Right atrium auricular region (tissue), 2 donors: ENCODE measurements around the gene CLCN5. TPM values are rescaled to one million over a fixed set of nuclear protein-coding genes. Genes with fewer than 3 reads are reported as not detected.

ENCODE experiments used
- DNase-seq: peaks from one replicate; pipeline ENCODE4 v3.0.0-alpha.2; 2019; ENCODE audit warnings: low spot score
- H3K27ac ChIP-seq, 2 donors: fragments of 200-600 bp; sonication (generic); 1 replicate in 1 of 2; 2 replicates in 1 of 2; pipeline ENCODE4 v1.5.1; 2016 to 2019
- H3K27me3 ChIP-seq, 2 donors: fragments of 200-600 bp; sonication (generic); one replicate each; pipeline versions ENCODE4 v1.5.1 to v1.6.0; 2017 to 2019
- H3K36me3 ChIP-seq: fragments of 200-600 bp; sonication (generic); one replicate; pipeline ENCODE4 v1.5.1; 2016
- H3K4me1 ChIP-seq, 2 donors: fragments of 200-600 bp; sonication (generic); one replicate each; pipeline versions ENCODE4 v1.5.1 to v1.6.0; 2017 to 2019
- H3K4me3 ChIP-seq, 2 donors: fragments of 200-600 bp; sonication (generic); 1 replicate in 1 of 2; 2 replicates in 1 of 2; pipeline ENCODE4 v1.5.1; 2017 to 2019; ENCODE audit warnings: mild to moderate bottlenecking in 1 of 2, moderate library complexity in 1 of 2
- H3K9me3 ChIP-seq, 2 donors: fragments of 200-600 bp; sonication (generic); one replicate each; pipeline ENCODE4 v1.5.1; 2019
- total RNA-seq, 2 donors: library from RNA; depleted of rRNA; stranded (reverse); fragments of >200 nt; gene quantifications; one replicate each; pipeline ENCODE4 v1.1.0, GENCODE V29; 2016
- TF ChIP-seq, protein P1 (sequence below), 2 donors: fragments of 200-600 bp; sonication (generic); IDR thresholded peaks; one replicate each; pipeline ENCODE4 v1.5.1; 2019; ENCODE audit warnings: antibody characterized with exemption in 2 of 2

The CLCN5 gene
- total RNA-seq, 2 donors from 2014 or later = 1.9 to 3.1 TPM

DNA sequence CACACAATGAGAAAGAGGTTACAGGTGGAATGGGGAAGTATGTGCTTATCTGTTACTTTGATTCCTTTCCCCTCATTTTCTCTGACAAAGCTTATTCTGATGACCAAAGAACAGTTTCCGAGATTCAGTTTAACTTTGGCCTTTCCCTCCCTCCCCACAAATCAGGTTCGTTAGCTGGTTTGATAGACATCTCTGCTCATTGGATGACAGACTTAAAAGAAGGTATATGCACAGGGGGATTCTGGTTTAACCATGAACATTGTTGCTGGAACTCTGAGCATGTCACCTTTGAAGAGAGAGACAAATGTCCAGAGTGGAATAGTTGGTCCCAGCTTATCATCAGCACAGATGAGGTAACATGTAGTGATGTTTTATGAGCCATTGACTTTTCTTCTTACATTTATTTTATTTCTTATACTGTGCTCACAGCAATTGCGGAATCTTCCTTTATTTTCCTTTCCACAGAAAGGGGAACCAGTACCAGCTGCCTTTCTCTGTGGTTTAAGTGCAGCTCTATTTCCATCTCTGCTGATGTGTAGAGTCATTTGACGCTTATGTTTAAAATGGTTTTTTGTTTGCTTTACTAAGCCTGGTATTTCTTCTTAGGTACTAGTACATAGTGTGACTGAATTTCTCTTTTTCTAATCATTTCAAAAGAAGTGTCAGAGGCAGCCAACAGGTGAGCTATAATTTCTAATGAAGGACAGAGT, 153.4 kb downstream of the CLCN5 start:
- no peaks in the 10 kb centered on the region for H3K4me1 ChIP-seq
- DNase-seq = no peak
- H3K36me3 ChIP-seq = no peaks in the 10 kb centered on the region
- H3K4me3 ChIP-seq = no peak overlapping the region
- TF ChIP-seq, protein P1, sequence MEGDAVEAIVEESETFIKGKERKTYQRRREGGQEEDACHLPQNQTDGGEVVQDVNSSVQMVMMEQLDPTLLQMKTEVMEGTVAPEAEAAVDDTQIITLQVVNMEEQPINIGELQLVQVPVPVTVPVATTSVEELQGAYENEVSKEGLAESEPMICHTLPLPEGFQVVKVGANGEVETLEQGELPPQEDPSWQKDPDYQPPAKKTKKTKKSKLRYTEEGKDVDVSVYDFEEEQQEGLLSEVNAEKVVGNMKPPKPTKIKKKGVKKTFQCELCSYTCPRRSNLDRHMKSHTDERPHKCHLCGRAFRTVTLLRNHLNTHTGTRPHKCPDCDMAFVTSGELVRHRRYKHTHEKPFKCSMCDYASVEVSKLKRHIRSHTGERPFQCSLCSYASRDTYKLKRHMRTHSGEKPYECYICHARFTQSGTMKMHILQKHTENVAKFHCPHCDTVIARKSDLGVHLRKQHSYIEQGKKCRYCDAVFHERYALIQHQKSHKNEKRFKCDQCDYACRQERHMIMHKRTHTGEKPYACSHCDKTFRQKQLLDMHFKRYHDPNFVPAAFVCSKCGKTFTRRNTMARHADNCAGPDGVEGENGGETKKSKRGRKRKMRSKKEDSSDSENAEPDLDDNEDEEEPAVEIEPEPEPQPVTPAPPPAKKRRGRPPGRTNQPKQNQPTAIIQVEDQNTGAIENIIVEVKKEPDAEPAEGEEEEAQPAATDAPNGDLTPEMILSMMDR (IDR thresholded peaks at IDR 0.05) = no peak
- no peaks in the 10 kb centered on the region for H3K9me3 ChIP-seq
- no peaks in the 10 kb centered on the region for H3K27me3 ChIP-seq
- no peak overlapping the region for H3K27ac ChIP-seq

GRCh38 chrX:50081282-50081889, 159.0 kb downstream of the CLCN5 start:
- H3K36me3 ChIP-seq = no peaks in the 10 kb centered on the region
- H3K4me3 ChIP-seq = no peak overlapping the region
- peaks cover 0 to 3% of the 10 kb centered on the region in 2 donors for H3K27me3 ChIP-seq
- H3K27ac ChIP-seq = no peak overlapping the region
- no peaks in the 10 kb centered on the region for H3K4me1 ChIP-seq
- TF ChIP-seq, protein P1 (IDR thresholded peaks at IDR 0.05) = peak in 1 of 2 donors; percentile 56
- no peak for DNase-seq
- no peaks in the 10 kb centered on the region for H3K9me3 ChIP-seq

- H3K27ac ChIP-seq = no peak overlapping the region
- TF ChIP-seq, protein P1 (IDR thresholded peaks at IDR 0.05) = no peak
- peaks cover 0 to 3% of the 10 kb centered on the region in 2 donors for H3K27me3 ChIP-seq
- no peak overlapping the region for H3K4me3 ChIP-seq
- DNase-seq = no peak
- H3K36me3 ChIP-seq = no peaks in the 10 kb centered on the region
- H3K9me3 ChIP-seq = no peaks in the 10 kb centered on the region
- no peaks in the 10 kb centered on the region for H3K4me1 ChIP-seq
Observed at GRCh38 chrX:50082741-50083140, 160.3 kb downstream of the CLCN5 start.

- no peaks in the 10 kb centered on the region for H3K4me1 ChIP-seq
- TF ChIP-seq, protein P1 (IDR thresholded peaks at IDR 0.05) = no peak
- no peak overlapping the region for H3K27ac ChIP-seq
- H3K36me3 ChIP-seq = no peaks in the 10 kb centered on the region
- no peak for DNase-seq
- no peaks in the 10 kb centered on the region for H3K27me3 ChIP-seq
- H3K4me3 ChIP-seq = no peak overlapping the region
- no peaks in the 10 kb centered on the region for H3K9me3 ChIP-seq
Observed at GRCh38 chrX:50088645-50089044, 166.2 kb downstream of the CLCN5 start.

GRCh38 chrX:50093625-50094024, 171.2 kb downstream of the CLCN5 start:
- no peaks in the 10 kb centered on the region for H3K4me1 ChIP-seq
- H3K9me3 ChIP-seq = no peaks in the 10 kb centered on the region
- H3K27ac ChIP-seq = no peak overlapping the region
- TF ChIP-seq, protein P1 (IDR thresholded peaks at IDR 0.05) = no peak
- no peak for DNase-seq
- H3K36me3 ChIP-seq = no peaks in the 10 kb centered on the region
- no peak overlapping the region for H3K4me3 ChIP-seq
- H3K27me3 ChIP-seq = no peaks in the 10 kb centered on the region
